PC-3 (cell line): ENCODE measurements around the gene MMP15.

Experiments
- CTCF ChIP-seq: fragments of 300-600 bp; sonication (generic); conservative IDR thresholded peaks from 2 replicates; pipeline ENCODE4 v1.5.1; 2017; ENCODE audit warnings: antibody characterized with exemption, low read depth, mild to moderate bottlenecking, low read length
- EZH2 ChIP-seq: fragments of 300-600 bp; sonication (generic); IDR thresholded peaks from one replicate; pipeline ENCODE4 v1.6.1; 2017; ENCODE audit warnings: antibody characterized with exemption, mild to moderate bottlenecking, low read length; ENCODE audit not compliant: unreplicated experiment
- EZH2phosphoT487 ChIP-seq: fragments of 300-600 bp; sonication (generic); IDR thresholded peaks from 2 replicates; pipeline ENCODE4 v1.6.1; 2018; ENCODE audit warnings: mild to moderate bottlenecking, antibody characterized with exemption, low read length, borderline replicate concordance

GRCh38 chr16:58025351-58026138 is at the start of gene MMP15:
- no peak for TF ChIP-seq CTCF
- no peak for TF ChIP-seq EZH2
- no peak for TF ChIP-seq EZH2phosphoT487
